PC-3 (cell line): ENCODE measurements around the gene LRRC4B. TPM values are rescaled to one million over a fixed set of nuclear protein-coding genes. Genes with fewer than 3 reads are reported as not detected.
A peak's percentile ranks its signal among the peaks of the same experiment; 100 is the strongest.

Experiments used
- ATAC-seq: fragments of 200-7000 bp; cut with Tn5 transposase; 2 replicates; pipeline ENCODE4 v1.9.1; 2020; ENCODE audit warnings: mild to moderate bottlenecking, moderate library complexity
- BruUV-seq: library from RNA; stranded (reverse); fragments of 400-500 nt; replicated peaks from 2 replicates; lab custom pipeline; 2021; lab: Mats Ljungman, UMichigan
- CTCF ChIA-PET: fragments of 300-600 bp; sonication (Branson Sonifier 250); formaldehyde crosslinking; loops from one replicate; lab custom pipeline; 2022; ENCODE audit warnings: antibody characterized with exemption; lab: Charles Lee
- POLR2A ChIA-PET: fragments of 300-600 bp; sonication (Branson Sonifier 250); formaldehyde crosslinking; loops from one replicate; lab custom pipeline; 2022; ENCODE audit warnings: antibody characterized with exemption; ENCODE audit not compliant: unreplicated experiment; lab: Charles Lee
- DNase-seq: peaks from one replicate; pipeline ENCODE4 v3.0.0-alpha.2; 2015
- H2AFZ ChIP-seq: fragments of 300-600 bp; sonication (generic); 2 replicates; pipeline ENCODE4 v1.6.0; 2016; ENCODE audit warnings: antibody characterized with exemption, low read length
- H3F3A ChIP-seq: fragments of 300-600 bp; sonication (generic); one replicate; pipeline ENCODE4 v1.6.0; 2017; ENCODE audit warnings: antibody characterized with exemption, low read length, control low read depth, mild to moderate bottlenecking; ENCODE audit not compliant: unreplicated experiment
- H3K27ac ChIP-seq: fragments of 300-600 bp; sonication (generic); 2 replicates; pipeline ENCODE4 v1.5.1; 2016; ENCODE audit warnings: mild to moderate bottlenecking, low read length
- H3K27me3 ChIP-seq: fragments of 300-600 bp; sonication (generic); 2 replicates; pipeline ENCODE4 v1.6.1; 2016; ENCODE audit warnings: low read length, mixed read lengths
- H3K36me3 ChIP-seq: fragments of 300-600 bp; sonication (generic); 2 replicates; pipeline ENCODE4 v1.6.1; 2016; ENCODE audit warnings: low read depth, mixed run types, low read length, mixed read lengths
- H3K4me1 ChIP-seq: fragments of 300-600 bp; sonication (generic); 2 replicates; pipeline ENCODE4 v1.5.1; 2016; ENCODE audit warnings: low read length; ENCODE audit not compliant: insufficient read depth
- H3K4me2 ChIP-seq: fragments of 300-600 bp; sonication (generic); 2 replicates; pipeline ENCODE4 v1.6.0; 2016; ENCODE audit warnings: low read length
- H3K4me3 ChIP-seq: fragments of 300-600 bp; sonication (generic); 2 replicates; pipeline ENCODE4 v1.5.1; 2016; ENCODE audit warnings: mild to moderate bottlenecking, low read length, mixed read lengths
- H3K79me2 ChIP-seq: fragments of 300-600 bp; sonication (generic); 2 replicates; pipeline ENCODE4 v1.6.1; 2017; ENCODE audit warnings: low read length, mixed read lengths
- H3K9ac ChIP-seq: fragments of 300-600 bp; sonication (generic); 2 replicates; pipeline ENCODE4 v1.6.0; 2016; ENCODE audit warnings: mild to moderate bottlenecking, low read length
- H3K9me2 ChIP-seq: fragments of 300-600 bp; sonication (generic); replicated peaks from 2 replicates; pipeline ENCODE4 v1.6.1; 2016; ENCODE audit warnings: mixed run types, low read length, mixed read lengths
- H3K9me3 ChIP-seq: fragments of 300-600 bp; sonication (generic); 2 replicates; pipeline ENCODE4 v1.6.1; 2016; ENCODE audit warnings: low read length, mixed read lengths
- H4K20me1 ChIP-seq: fragments of 300-600 bp; sonication (generic); 2 replicates; pipeline ENCODE4 v1.6.1; 2016; ENCODE audit warnings: low read length, mixed read lengths
- EZH2 ChIP-seq: fragments of 300-600 bp; sonication (generic); IDR thresholded peaks from one replicate; pipeline ENCODE4 v1.6.1; 2017; ENCODE audit warnings: antibody characterized with exemption, mild to moderate bottlenecking, low read length; ENCODE audit not compliant: unreplicated experiment
- EZH2phosphoT487 ChIP-seq: fragments of 300-600 bp; sonication (generic); IDR thresholded peaks from 2 replicates; pipeline ENCODE4 v1.6.1; 2018; ENCODE audit warnings: mild to moderate bottlenecking, antibody characterized with exemption, low read length, borderline replicate concordance
- intact Hi-C: fragments of 100-400 bp; cut with micrococcal nuclease; formaldehyde crosslinking; loops from 2 replicates; pipeline ENCODE4 v1.9.0; 2023
- total RNA-seq: library from RNA; depleted of rRNA; stranded (reverse); fragments of >200 nt; gene quantifications from 2 replicates; pipeline ENCODE4 v1.2.3, GENCODE V29; 2014
- TF ChIP-seq, protein P1 (sequence below): fragments of 300-600 bp; sonication (generic); conservative IDR thresholded peaks from 2 replicates; pipeline ENCODE4 v1.5.1; 2017; ENCODE audit warnings: antibody characterized with exemption, low read depth, mild to moderate bottlenecking, low read length

LRRC4B gene
- total RNA-seq, 1 experiment from 2014 or later, result 0.26 TPM

DNA sequence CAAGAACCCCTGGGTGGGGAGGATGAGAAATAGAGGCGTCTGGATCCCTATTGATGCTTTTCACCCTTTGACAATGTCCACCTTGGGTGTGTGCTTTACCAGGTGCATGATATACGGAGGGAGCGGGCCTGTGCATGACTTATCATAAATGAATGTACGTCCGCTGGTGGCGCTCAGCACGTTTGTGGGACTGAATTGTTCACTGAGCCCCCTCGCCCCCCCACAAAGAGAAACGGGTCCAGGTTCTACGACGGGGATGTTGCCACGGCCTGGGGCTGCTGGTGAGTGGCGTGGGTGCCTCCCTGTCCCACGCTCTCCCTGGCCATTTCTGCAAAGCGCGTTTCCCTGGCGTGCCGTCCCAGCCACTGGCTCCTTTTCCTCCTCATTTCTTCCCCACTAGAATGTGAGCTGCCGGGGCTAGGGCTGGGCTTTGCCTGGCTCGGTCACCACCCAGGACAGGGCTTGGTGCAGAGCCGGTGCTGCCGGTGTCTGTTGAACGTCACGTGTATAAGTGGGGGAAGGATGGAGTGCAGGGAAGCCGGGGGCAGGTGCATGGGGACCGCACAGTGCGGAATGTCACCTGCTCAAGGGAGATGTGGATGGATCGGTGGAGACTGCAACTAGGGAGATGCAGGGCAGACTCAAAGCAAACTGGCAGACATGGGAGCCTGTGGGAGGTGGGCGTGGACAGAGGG is 21.6 kb downstream of the LRRC4B start:
- ATAC-seq, result no peak
- H3K9ac ChIP-seq, result no peak overlapping the region

DNA sequence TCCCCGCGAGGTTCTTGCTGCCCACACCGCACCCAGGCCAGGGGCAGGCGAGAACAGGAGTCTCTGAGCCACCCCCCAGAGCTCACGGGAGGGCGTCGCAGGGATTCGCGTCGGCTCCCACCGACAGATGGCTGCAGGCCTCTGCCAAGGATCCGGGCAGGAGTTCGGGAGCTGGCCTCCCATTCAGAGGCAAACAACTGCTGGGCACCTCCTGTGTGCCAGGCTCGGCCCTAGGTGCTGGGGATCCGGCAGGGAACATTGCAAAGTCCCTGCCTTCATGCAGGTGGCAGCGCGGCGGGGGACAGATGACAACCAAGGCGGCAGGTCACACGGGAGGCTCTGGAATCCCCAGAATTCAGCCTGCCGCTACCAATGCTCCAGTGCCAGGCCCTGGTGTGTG is 25.3 kb downstream of the LRRC4B start:
- ATAC-seq, result no peak
- ChIA-PET CTCF (interaction anchor here (0.6 kb wide), 1 partner anchor 235 kb away, joined by 4 read pairs; no protein-coding TSS in a partner anchor), POLR2A (no interaction called here)
- H3K9ac ChIP-seq, result no peak overlapping the region
- H3F3A ChIP-seq, result no peaks in the 10 kb centered on the region
- intact Hi-C loops, result no loop called here
- no peak for TF ChIP-seq EZH2
- no peak for TF ChIP-seq EZH2phosphoT487
- TF ChIP-seq, protein P1, sequence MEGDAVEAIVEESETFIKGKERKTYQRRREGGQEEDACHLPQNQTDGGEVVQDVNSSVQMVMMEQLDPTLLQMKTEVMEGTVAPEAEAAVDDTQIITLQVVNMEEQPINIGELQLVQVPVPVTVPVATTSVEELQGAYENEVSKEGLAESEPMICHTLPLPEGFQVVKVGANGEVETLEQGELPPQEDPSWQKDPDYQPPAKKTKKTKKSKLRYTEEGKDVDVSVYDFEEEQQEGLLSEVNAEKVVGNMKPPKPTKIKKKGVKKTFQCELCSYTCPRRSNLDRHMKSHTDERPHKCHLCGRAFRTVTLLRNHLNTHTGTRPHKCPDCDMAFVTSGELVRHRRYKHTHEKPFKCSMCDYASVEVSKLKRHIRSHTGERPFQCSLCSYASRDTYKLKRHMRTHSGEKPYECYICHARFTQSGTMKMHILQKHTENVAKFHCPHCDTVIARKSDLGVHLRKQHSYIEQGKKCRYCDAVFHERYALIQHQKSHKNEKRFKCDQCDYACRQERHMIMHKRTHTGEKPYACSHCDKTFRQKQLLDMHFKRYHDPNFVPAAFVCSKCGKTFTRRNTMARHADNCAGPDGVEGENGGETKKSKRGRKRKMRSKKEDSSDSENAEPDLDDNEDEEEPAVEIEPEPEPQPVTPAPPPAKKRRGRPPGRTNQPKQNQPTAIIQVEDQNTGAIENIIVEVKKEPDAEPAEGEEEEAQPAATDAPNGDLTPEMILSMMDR, result no peak
- H3K9me3 ChIP-seq, result no peaks in the 10 kb centered on the region
- H3K9me2 ChIP-seq, result no peaks in the 10 kb centered on the region
- H3K27ac ChIP-seq, result no peak overlapping the region
- peaks cover 13% of the 10 kb centered on the region; the same call in 1 of the 2 replicates for H3K27me3 ChIP-seq
- no peak for DNase-seq
- H4K20me1 ChIP-seq, result no peaks in the 10 kb centered on the region
- no peak overlapping the region for H3K4me2 ChIP-seq
- H3K36me3 ChIP-seq, result no peaks in the 10 kb centered on the region
- no peak overlapping the region for H2AFZ ChIP-seq
- BruUV-seq, result no TSS peak
- H3K79me2 ChIP-seq, result no peaks in the 10 kb centered on the region
- H3K4me3 ChIP-seq, result no peak overlapping the region
- H3K4me1 ChIP-seq, result no peaks in the 10 kb centered on the region

More for the DNA sequence above, 21.6 kb downstream of the LRRC4B start:
- H3K4me3 ChIP-seq, result no peak overlapping the region
- intact Hi-C loops, result no loop called here
- no peak for DNase-seq
- no peaks in the 10 kb centered on the region for H4K20me1 ChIP-seq
- H3K9me2 ChIP-seq, result no peaks in the 10 kb centered on the region
- H3K4me2 ChIP-seq, result no peak overlapping the region
- no peak overlapping the region for H2AFZ ChIP-seq
- POLR2A ChIA-PET, result no interaction called here
- H3K36me3 ChIP-seq, result no peaks in the 10 kb centered on the region
- peaks cover 45% of the 10 kb centered on the region for H3K27me3 ChIP-seq
- H3K4me1 ChIP-seq, result no peaks in the 10 kb centered on the region
- H3K79me2 ChIP-seq, result no peaks in the 10 kb centered on the region
- TF ChIP-seq EZH2 (no peak), EZH2phosphoT487 (no peak)
- TF ChIP-seq, protein P1, result no peak
- no peaks in the 10 kb centered on the region for H3K9me3 ChIP-seq
- no peak overlapping the region for H3K27ac ChIP-seq
- CTCF ChIA-PET, result no interaction called here
- no peaks in the 10 kb centered on the region for H3F3A ChIP-seq
- BruUV-seq, result no TSS peak

DNA sequence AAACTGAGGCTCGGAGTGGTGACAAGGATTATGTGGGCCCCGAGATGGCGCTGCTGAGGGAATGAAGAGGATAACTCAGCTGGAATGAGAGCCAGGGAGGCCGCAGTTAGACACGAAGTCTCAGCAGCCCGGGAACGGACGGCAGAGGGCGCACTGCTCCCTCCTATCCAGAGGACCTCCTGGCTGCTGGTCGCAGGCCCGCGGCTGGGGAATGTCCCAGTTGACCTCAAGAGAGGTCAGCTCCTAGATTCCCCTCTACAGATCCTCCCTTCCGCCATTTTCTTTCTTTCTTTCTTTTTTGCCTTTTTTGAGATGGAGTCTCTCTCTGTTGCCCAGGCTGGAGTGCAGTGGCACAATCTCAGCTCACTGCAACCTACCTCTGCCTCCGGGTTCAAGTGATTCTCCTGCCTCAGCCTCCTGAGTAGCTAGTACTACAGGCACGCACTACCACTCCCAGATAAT is 30.4 kb downstream of the LRRC4B start:
- no peaks in the 10 kb centered on the region for H3K79me2 ChIP-seq
- POLR2A ChIA-PET, result no interaction called here
- CTCF ChIA-PET, result interaction anchor here (0.6 to 2.3 kb wide), 6 partner anchors 12 to 479 kb away, joined by 3 to 13 read pairs (median 3); no protein-coding TSS in a partner anchor
- H2AFZ ChIP-seq, result no peak overlapping the region
- H3K9me2 ChIP-seq, result no peaks in the 10 kb centered on the region
- no peaks in the 10 kb centered on the region for H3K36me3 ChIP-seq
- no peak overlapping the region for H3K4me3 ChIP-seq
- H3K27ac ChIP-seq, result no peak overlapping the region
- intact Hi-C loops, result loop anchor here (5.0 kb wide), 2 partner anchors 245 to 385 kb away; no protein-coding TSS in a partner anchor
- ATAC-seq (peak; percentile 98), DNase-seq (peak; percentile 90)
- TF ChIP-seq EZH2phosphoT487, result no peak
- TF ChIP-seq, protein P1, result peak; percentile 98
- H3K27me3 ChIP-seq, result peaks cover 5% of the 10 kb centered on the region; the same call in 1 of the 2 replicates
- no TSS peak for BruUV-seq
- no peaks in the 10 kb centered on the region for H3K4me1 ChIP-seq
- H4K20me1 ChIP-seq, result no peaks in the 10 kb centered on the region
- H3K9me3 ChIP-seq, result peaks cover 6% of the 10 kb centered on the region
- no peaks in the 10 kb centered on the region for H3F3A ChIP-seq
- no peak overlapping the region for H3K9ac ChIP-seq
- no peak overlapping the region for H3K4me2 ChIP-seq
